Subcutaneous adipose tissue (tissue), 4 donors: ENCODE measurements around the gene SELPLG. TPM values are rescaled to one million over a fixed set of nuclear protein-coding genes. Genes with fewer than 3 reads are reported as not detected.

ENCODE experiments used
- CTCF ChIP-seq: fragments of 450-650 bp; IDR thresholded peaks from one replicate; pipeline ENCODE4 v1.5.1; 2016; ENCODE audit warnings: low read depth, mild to moderate bottlenecking, control low read depth, antibody characterized with exemption, moderate library complexity
- total RNA-seq, 4 donors: library from RNA; depleted of rRNA; stranded (reverse); fragments of >200 nt; gene quantifications; one replicate each; pipeline ENCODE4 v1.1.0, GENCODE V29; 2016

Gene SELPLG
- total RNA-seq: 10 to 100 TPM in 3 of 4 donors, 1 to 10 TPM in 1; 4.3 to 28.0 (median 15.4) TPM

GRCh38 chr12:108633534-108634248 lies at the start of gene SELPLG:
Gene SELPLG (minus strand): TSS chr12:108633894. CDS start chr12:108624307, 9,587 bp downstream.
- TF ChIP-seq CTCF: no peak

GRCh38 chr12:108681317-108681716 lies 47.6 kb upstream of the SELPLG start:
- TF ChIP-seq CTCF: no peak

GRCh38 chr12:108679106-108679681 lies 45.5 kb upstream of the SELPLG start:
- no peak for TF ChIP-seq CTCF

GRCh38 chr12:108678104-108678730 lies 44.5 kb upstream of the SELPLG start:
- TF ChIP-seq CTCF: no peak

- no peak for TF ChIP-seq CTCF
Measured at GRCh38 chr12:108677381-108677780, 43.7 kb upstream of the SELPLG start.

GRCh38 chr12:108676707-108677106 lies 43.0 kb upstream of the SELPLG start:
- TF ChIP-seq CTCF: no peak

- no peak for TF ChIP-seq CTCF
Measured at GRCh38 chr12:108675792-108676191, 42.1 kb upstream of the SELPLG start.
